A549 (cell line): ENCODE results near the gene TAF10.

Source experiments
- ELK1 ChIP-seq: fragments of 150-350 bp; IDR thresholded peaks from 2 replicates; pipeline ENCODE4 v1.6.1; 2014; ENCODE audit warnings: low read depth, mild to moderate bottlenecking, low read length
- ESRRA ChIP-seq: fragments of 150-350 bp; IDR thresholded peaks from 2 replicates; pipeline ENCODE4 v1.6.1; 2014; ENCODE audit warnings: mild to moderate bottlenecking, low read length, borderline replicate concordance
- KDM5A ChIP-seq: fragments of 200-600 bp; sonication (generic); IDR thresholded peaks from 2 replicates; pipeline ENCODE4 v1.6.1; 2016; ENCODE audit warnings: antibody characterized with exemption, mild to moderate bottlenecking
- MAFK ChIP-seq: fragments of 450-650 bp; IDR thresholded peaks from 2 replicates; pipeline ENCODE4 v1.6.1; 2014; ENCODE audit not compliant: partially characterized antibody
- NR3C1 ChIP-seq: fragments of >200 bp; sonication (Bioruptor Twin); formaldehyde crosslinking; IDR thresholded peaks from 3 replicates; pipeline ENCODE4 v1.6.1; 2017
- POLR2A ChIP-seq: IDR thresholded peaks from 2 replicates; pipeline ENCODE4 v1.6.1; 2012; ENCODE audit warnings: mild to moderate bottlenecking, low read length
- TF ChIP-seq, protein P1 (sequence below): fragments of >200 bp; sonication (Bioruptor Twin); formaldehyde crosslinking; IDR thresholded peaks from 3 replicates; pipeline ENCODE4 v1.5.1; 2016

DNA sequence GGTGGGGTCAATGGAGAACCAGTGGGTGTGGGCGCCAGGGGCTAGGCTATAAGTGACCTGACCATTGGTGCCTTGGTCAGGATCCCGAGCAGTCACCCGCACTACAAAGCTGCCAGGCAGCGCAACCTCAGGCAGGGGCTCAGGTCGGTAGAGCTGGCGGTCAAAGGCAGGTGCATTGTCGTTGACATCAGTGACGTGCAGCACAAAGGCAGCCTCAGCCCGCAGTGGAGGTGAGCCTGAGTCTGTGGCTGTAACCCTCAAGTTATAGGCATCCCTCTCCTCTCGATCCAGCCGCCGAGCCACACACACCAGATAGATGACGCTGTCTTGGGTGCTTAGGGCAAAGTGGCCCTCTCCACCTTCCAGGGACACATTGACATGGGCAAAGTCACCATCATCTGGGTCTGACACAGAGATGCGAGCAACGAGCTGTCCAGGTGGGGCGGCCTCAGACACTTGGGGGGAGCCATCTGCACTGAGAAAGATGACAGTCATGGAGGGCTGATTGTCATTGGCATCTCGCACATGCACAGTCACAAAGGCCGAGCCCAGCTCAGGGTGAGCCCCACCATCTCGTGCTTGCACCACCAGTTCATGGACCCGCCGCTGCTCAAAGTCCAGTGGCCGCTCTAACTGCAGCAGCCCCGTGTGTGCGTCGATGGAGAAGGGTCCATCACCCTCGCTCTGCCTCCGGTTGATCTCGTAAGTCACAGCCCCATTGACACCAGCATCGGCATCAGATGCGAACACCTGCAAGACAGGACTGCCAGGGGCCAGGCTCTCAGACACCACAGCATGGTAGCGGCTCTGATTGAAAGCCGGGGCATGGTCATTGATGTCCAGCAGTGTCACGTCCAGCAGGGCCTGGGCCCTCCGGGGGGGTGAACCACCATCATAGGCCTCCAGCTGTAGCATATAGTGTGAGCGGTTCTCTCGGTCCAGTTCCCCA lies 28.3 kb upstream of the TAF10 start:
- TF ChIP-seq NR3C1: no peak
- TF ChIP-seq, protein P1, sequence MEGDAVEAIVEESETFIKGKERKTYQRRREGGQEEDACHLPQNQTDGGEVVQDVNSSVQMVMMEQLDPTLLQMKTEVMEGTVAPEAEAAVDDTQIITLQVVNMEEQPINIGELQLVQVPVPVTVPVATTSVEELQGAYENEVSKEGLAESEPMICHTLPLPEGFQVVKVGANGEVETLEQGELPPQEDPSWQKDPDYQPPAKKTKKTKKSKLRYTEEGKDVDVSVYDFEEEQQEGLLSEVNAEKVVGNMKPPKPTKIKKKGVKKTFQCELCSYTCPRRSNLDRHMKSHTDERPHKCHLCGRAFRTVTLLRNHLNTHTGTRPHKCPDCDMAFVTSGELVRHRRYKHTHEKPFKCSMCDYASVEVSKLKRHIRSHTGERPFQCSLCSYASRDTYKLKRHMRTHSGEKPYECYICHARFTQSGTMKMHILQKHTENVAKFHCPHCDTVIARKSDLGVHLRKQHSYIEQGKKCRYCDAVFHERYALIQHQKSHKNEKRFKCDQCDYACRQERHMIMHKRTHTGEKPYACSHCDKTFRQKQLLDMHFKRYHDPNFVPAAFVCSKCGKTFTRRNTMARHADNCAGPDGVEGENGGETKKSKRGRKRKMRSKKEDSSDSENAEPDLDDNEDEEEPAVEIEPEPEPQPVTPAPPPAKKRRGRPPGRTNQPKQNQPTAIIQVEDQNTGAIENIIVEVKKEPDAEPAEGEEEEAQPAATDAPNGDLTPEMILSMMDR: no peak
- no peak for TF ChIP-seq KDM5A
- no peak for TF ChIP-seq ELK1
- TF ChIP-seq MAFK: no peak
- no peak for TF ChIP-seq POLR2A
- no peak for TF ChIP-seq ESRRA
